HepG2 (cell line): ENCODE results near the gene SF3A2. TPM values are rescaled to one million over a fixed set of nuclear protein-coding genes. Genes with fewer than 3 reads are reported as not detected.

Experiments used
- GZF1 ChIP-seq: sonication (generic); formaldehyde crosslinking; IDR thresholded peaks from 2 replicates; pipeline ENCODE4 v1.5.1; 2020; ENCODE audit warnings: mild to moderate bottlenecking, missing genetic modification reagents
- MTA1 ChIP-seq: sonication (generic); formaldehyde crosslinking; IDR thresholded peaks from 2 replicates; pipeline ENCODE4 v1.4.0; 2020; ENCODE audit warnings: missing genetic modification reagents, mild to moderate bottlenecking, borderline replicate concordance
- NBN ChIP-seq: fragments of 450-650 bp; conservative IDR thresholded peaks from 2 replicates; pipeline ENCODE4 v1.6.1; 2017
- NFE2 ChIP-seq: sonication (generic); formaldehyde crosslinking; IDR thresholded peaks from 2 replicates; pipeline ENCODE4 v1.4.0; 2020; ENCODE audit warnings: missing genetic modification reagents
- RBM39 ChIP-seq: fragments of 200-400 bp; formaldehyde crosslinking; IDR thresholded peaks from one replicate; pipeline ENCODE4 v1.6.1; 2018; ENCODE audit warnings: antibody characterized with exemption, mild to moderate bottlenecking, low read depth, low read length; ENCODE audit not compliant: poor library complexity, severe bottlenecking
- THAP11 ChIP-seq: IDR thresholded peaks from 2 replicates; pipeline ENCODE4 v1.6.1; 2016; ENCODE audit warnings: missing biosample characterization, missing genetic modification reagents
- ZBTB33 ChIP-seq: sonication (generic); formaldehyde crosslinking; IDR thresholded peaks from 2 replicates; pipeline ENCODE4 v1.4.0; 2020; ENCODE audit warnings: missing genetic modification reagents
- ZNF281 ChIP-seq: sonication (generic); formaldehyde crosslinking; IDR thresholded peaks from 2 replicates; pipeline ENCODE4 v1.4.0; 2020; ENCODE audit warnings: missing genetic modification reagents, borderline replicate concordance
- ZNF839 ChIP-seq: sonication (generic); formaldehyde crosslinking; IDR thresholded peaks from 2 replicates; pipeline ENCODE4 v1.4.0; 2020; ENCODE audit warnings: missing genetic modification reagents, mild to moderate bottlenecking, borderline replicate concordance
- polyA plus RNA-seq, 8 experiments: library from polyadenylated mRNA; depleted of rRNA in 3 of 8; stranded (reverse) in 7 of 8; unstranded in 1 of 8; fragments of >200 nt; fragmentation: Illumina TruSeq in 4 of 8; extraction: Trizol in 4 of 8; gene quantifications; 2 replicates each; pipeline versions ENCODE4 v1.2.1 to v1.2.3, GENCODE V29; 2011 to 2016; ENCODE audit warnings: low read depth in 4 of 8, missing spikeins in 1 of 8, mixed read lengths in 1 of 8; ENCODE audit not compliant: insufficient read depth in 1 of 8
- total RNA-seq, 5 experiments: library from RNA; depleted of rRNA; stranded (reverse); fragments of >200 nt; fragmentation: Illumina TruSeq; extraction: Trizol; gene quantifications; 2 replicates each; pipeline ENCODE4 v1.2.3, GENCODE V29; 2016; ENCODE audit warnings: low read depth in 1 of 5
- TF ChIP-seq, protein P1 (sequence below): sonication (generic); formaldehyde crosslinking; IDR thresholded peaks from 2 replicates; pipeline ENCODE4 v1.5.0; 2020; ENCODE audit warnings: mild to moderate bottlenecking, missing genetic modification reagents
- TF ChIP-seq, protein P2 (sequence below): sonication (generic); formaldehyde crosslinking; IDR thresholded peaks from 2 replicates; pipeline ENCODE4 v1.4.0; 2020; ENCODE audit warnings: missing genetic modification reagents
- TF ChIP-seq, protein P3 (sequence below), 2 experiments: sonication (generic) in 1 of 2; formaldehyde crosslinking in 1 of 2; IDR thresholded peaks; 2 replicates each; pipeline versions ENCODE4 v1.4.0 to v1.6.1; 2016 to 2020; ENCODE audit warnings: borderline replicate concordance in 1 of 2, low read depth in 1 of 2, mild to moderate bottlenecking in 1 of 2, missing genetic modification reagents in 1 of 2
- TF ChIP-seq, protein P4 (sequence below): sonication (generic); formaldehyde crosslinking; conservative IDR thresholded peaks from 2 replicates; pipeline ENCODE4 v1.4.0; 2020; ENCODE audit warnings: missing genetic modification reagents

SF3A2 gene
- total and polyA plus RNA-seq, 2 of the 13 experiments (the other 11 are each of a cell fraction or from before 2014, with no cell fraction given): 8.6 to 8.8 TPM

- TF ChIP-seq MTA1 (CRISPR knock-in tag): no peak
- TF ChIP-seq GZF1 (CRISPR knock-in tag): no peak
- TF ChIP-seq RBM39: no peak
- no peak for TF ChIP-seq NFE2
- no peak for TF ChIP-seq NBN
- TF ChIP-seq, protein P1, sequence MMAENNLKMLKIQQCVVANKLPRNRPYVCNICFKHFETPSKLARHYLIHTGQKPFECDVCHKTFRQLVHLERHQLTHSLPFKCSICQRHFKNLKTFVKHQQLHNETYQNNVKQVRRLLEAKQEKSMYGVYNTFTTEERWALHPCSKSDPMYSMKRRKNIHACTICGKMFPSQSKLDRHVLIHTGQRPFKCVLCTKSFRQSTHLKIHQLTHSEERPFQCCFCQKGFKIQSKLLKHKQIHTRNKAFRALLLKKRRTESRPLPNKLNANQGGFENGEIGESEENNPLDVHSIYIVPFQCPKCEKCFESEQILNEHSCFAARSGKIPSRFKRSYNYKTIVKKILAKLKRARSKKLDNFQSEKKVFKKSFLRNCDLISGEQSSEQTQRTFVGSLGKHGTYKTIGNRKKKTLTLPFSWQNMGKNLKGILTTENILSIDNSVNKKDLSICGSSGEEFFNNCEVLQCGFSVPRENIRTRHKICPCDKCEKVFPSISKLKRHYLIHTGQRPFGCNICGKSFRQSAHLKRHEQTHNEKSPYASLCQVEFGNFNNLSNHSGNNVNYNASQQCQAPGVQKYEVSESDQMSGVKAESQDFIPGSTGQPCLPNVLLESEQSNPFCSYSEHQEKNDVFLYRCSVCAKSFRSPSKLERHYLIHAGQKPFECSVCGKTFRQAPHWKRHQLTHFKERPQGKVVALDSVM (CRISPR knock-in tag): peak; percentile 75; the same call in 1 of the 2 replicates
- no peak for TF ChIP-seq ZBTB33 (CRISPR knock-in tag)
- TF ChIP-seq, protein P2, sequence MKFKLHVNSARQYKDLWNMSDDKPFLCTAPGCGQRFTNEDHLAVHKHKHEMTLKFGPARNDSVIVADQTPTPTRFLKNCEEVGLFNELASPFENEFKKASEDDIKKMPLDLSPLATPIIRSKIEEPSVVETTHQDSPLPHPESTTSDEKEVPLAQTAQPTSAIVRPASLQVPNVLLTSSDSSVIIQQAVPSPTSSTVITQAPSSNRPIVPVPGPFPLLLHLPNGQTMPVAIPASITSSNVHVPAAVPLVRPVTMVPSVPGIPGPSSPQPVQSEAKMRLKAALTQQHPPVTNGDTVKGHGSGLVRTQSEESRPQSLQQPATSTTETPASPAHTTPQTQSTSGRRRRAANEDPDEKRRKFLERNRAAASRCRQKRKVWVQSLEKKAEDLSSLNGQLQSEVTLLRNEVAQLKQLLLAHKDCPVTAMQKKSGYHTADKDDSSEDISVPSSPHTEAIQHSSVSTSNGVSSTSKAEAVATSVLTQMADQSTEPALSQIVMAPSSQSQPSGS (CRISPR knock-in tag): no peak
- TF ChIP-seq THAP11 (CRISPR knock-in tag): no peak
- TF ChIP-seq, protein P3, sequence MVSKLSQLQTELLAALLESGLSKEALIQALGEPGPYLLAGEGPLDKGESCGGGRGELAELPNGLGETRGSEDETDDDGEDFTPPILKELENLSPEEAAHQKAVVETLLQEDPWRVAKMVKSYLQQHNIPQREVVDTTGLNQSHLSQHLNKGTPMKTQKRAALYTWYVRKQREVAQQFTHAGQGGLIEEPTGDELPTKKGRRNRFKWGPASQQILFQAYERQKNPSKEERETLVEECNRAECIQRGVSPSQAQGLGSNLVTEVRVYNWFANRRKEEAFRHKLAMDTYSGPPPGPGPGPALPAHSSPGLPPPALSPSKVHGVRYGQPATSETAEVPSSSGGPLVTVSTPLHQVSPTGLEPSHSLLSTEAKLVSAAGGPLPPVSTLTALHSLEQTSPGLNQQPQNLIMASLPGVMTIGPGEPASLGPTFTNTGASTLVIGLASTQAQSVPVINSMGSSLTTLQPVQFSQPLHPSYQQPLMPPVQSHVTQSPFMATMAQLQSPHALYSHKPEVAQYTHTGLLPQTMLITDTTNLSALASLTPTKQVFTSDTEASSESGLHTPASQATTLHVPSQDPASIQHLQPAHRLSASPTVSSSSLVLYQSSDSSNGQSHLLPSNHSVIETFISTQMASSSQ (IDR thresholded peaks at IDR 0.05; ENCODE audit: low read depth): no peak
- TF ChIP-seq, protein P3 (CRISPR knock-in tag; IDR thresholded peaks at IDR 0.05; ENCODE audit: borderline replicate concordance): no peak
- TF ChIP-seq, protein P4, sequence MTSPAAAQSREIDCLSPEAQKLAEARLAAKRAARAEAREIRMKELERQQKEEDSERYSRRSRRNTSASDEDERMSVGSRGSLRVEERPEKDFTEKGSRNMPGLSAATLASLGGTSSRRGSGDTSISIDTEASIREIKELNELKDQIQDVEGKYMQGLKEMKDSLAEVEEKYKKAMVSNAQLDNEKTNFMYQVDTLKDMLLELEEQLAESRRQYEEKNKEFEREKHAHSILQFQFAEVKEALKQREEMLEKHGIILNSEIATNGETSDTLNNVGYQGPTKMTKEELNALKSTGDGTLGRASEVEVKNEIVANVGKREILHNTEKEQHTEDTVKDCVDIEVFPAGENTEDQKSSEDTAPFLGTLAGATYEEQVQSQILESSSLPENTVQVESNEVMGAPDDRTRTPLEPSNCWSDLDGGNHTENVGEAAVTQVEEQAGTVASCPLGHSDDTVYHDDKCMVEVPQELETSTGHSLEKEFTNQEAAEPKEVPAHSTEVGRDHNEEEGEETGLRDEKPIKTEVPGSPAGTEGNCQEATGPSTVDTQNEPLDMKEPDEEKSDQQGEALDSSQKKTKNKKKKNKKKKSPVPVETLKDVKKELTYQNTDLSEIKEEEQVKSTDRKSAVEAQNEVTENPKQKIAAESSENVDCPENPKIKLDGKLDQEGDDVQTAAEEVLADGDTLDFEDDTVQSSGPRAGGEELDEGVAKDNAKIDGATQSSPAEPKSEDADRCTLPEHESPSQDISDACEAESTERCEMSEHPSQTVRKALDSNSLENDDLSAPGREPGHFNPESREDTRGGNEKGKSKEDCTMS (CRISPR knock-in tag): no peak
- no peak for TF ChIP-seq ZNF281
- no peak for TF ChIP-seq ZNF839
Measured at GRCh38 chr19:2242092-2242537, 5.5 kb downstream of the SF3A2 start (continued).
